ENCODE data around the gene NTM. TPM values are rescaled to one million over a fixed set of nuclear protein-coding genes. Genes with fewer than 3 reads are reported as not detected.

The NTM gene
- total RNA-seq, 1 experiment from 2014 or later = 16.4 TPM

GRCh38 chr11:131572423-131572822, 202.0 kb downstream of the NTM start (continued):
- TF ChIP-seq ZSCAN18 (CRISPR knock-in tag; IDR thresholded peaks at IDR 0.05) (no peak), TEAD1 (CRISPR knock-in tag; IDR thresholded peaks at IDR 0.05) (no peak), ATF6 (CRISPR knock-in tag; IDR thresholded peaks at IDR 0.05) (no peak), GRHL2 (CRISPR knock-in tag; IDR thresholded peaks at IDR 0.05; ENCODE audit: insufficient replicate concordance, severe bottlenecking) (no peak)

GRCh38 chr11:131579932-131580387, 209.5 kb downstream of the NTM start:
- H3K4me1 Mint-ChIP-seq = peaks cover 40% of the 10 kb centered on the region
- CTCF ChIA-PET = interaction anchor here (0.7 to 5.3 kb wide), 40 partner anchors 9 to 664 kb away, joined by 3 to 114 read pairs (median 5); partner anchors contain the start of gene SNX19

More at GRCh38 chr11:131579932-131580387, 209.5 kb downstream of the NTM start:
- Mint-ChIP-seq H3K27me3 (ENCODE audit: low read depth) (no peaks in the 10 kb centered on the region), H3K9me3 (no peaks in the 10 kb centered on the region), H3K4me3 (no peak overlapping the region), H3K27ac (no peak overlapping the region), H3K36me3 (no peaks in the 10 kb centered on the region)
- POLR2A ChIA-PET = interaction anchor here (1.1 to 1.3 kb wide), 2 partner anchors 94 to 515 kb away, joined by 3 read pairs; no protein-coding TSS in a partner anchor
- peak; percentile 70 for DNase-seq (ENCODE audit: low spot score)
- no peak for TF ChIP-seq PRDM15 (CRISPR knock-in tag; IDR thresholded peaks at IDR 0.05)
- peak; percentile 68 for TF ChIP-seq CTCF (IDR thresholded peaks at IDR 0.05)
- peak; percentile 97 for ATAC-seq
